Measurements from ENCODE around the gene RANGRF.

Gene RANGRF

GRCh38 chr17:8312726-8313600 lies 24.5 kb downstream of the RANGRF start:
- H3K4me3 ChIP-seq (ENCODE audit: low read length): no peak overlapping the region
- no peak for TF ChIP-seq ZNF274 (IDR thresholded peaks at IDR 0.05; ENCODE audit: low read depth, low read length)

GRCh38 chr17:8314797-8315763 lies 26.6 kb downstream of the RANGRF start:
- TF ChIP-seq ZNF274 (IDR thresholded peaks at IDR 0.05; ENCODE audit: low read depth, low read length): no peak
- no peak overlapping the region for H3K4me3 ChIP-seq (ENCODE audit: low read length)

GRCh38 chr17:8315764-8316217 lies 27.3 kb downstream of the RANGRF start:
- no peak for TF ChIP-seq ZNF274 (IDR thresholded peaks at IDR 0.05; ENCODE audit: low read depth, low read length)
- H3K4me3 ChIP-seq (ENCODE audit: low read length): no peak overlapping the region

- H3K4me3 ChIP-seq (ENCODE audit: low read length): no peak overlapping the region
- no peak for TF ChIP-seq ZNF274 (IDR thresholded peaks at IDR 0.05; ENCODE audit: low read depth, low read length)
Measured at GRCh38 chr17:8318010-8318935, 29.8 kb downstream of the RANGRF start.

- TF ChIP-seq ZNF274 (IDR thresholded peaks at IDR 0.05; ENCODE audit: low read depth, low read length): no peak
- no peak overlapping the region for H3K4me3 ChIP-seq (ENCODE audit: low read length)
Measured at GRCh38 chr17:8320262-8320661, 31.8 kb downstream of the RANGRF start.

- TF ChIP-seq ZNF274 (IDR thresholded peaks at IDR 0.05; ENCODE audit: low read depth, low read length): no peak
- H3K4me3 ChIP-seq (ENCODE audit: low read length): no peak overlapping the region
Measured at GRCh38 chr17:8320990-8321389, 32.5 kb downstream of the RANGRF start.

GRCh38 chr17:8322061-8322460 lies 33.6 kb downstream of the RANGRF start:
- no peak for TF ChIP-seq ZNF274 (IDR thresholded peaks at IDR 0.05; ENCODE audit: low read depth, low read length)
- no peak overlapping the region for H3K4me3 ChIP-seq (ENCODE audit: low read length)

- no peak overlapping the region for H3K4me3 ChIP-seq (ENCODE audit: low read length)
- TF ChIP-seq ZNF274 (IDR thresholded peaks at IDR 0.05; ENCODE audit: low read depth, low read length): no peak
Measured at GRCh38 chr17:8324132-8324531, 35.7 kb downstream of the RANGRF start.

GRCh38 chr17:8324923-8325322 lies 36.5 kb downstream of the RANGRF start:
- H3K4me3 ChIP-seq (ENCODE audit: low read length): no peak overlapping the region
- no peak for TF ChIP-seq ZNF274 (IDR thresholded peaks at IDR 0.05; ENCODE audit: low read depth, low read length)

- TF ChIP-seq ZNF274 (IDR thresholded peaks at IDR 0.05; ENCODE audit: low read depth, low read length): no peak
- H3K4me3 ChIP-seq (ENCODE audit: low read length): no peak overlapping the region; the same call in 1 of the 2 replicates
Measured at GRCh38 chr17:8326511-8327302, 38.2 kb downstream of the RANGRF start.

GRCh38 chr17:8327303-8327649 lies 38.8 kb downstream of the RANGRF start:
- no peak overlapping the region; the same call in 1 of the 2 replicates for H3K4me3 ChIP-seq (ENCODE audit: low read length)
- no peak for TF ChIP-seq ZNF274 (IDR thresholded peaks at IDR 0.05; ENCODE audit: low read depth, low read length)

GRCh38 chr17:8332128-8332527 lies 43.7 kb downstream of the RANGRF start:
- H3K4me3 ChIP-seq (ENCODE audit: low read length): no peak overlapping the region
- no peak for TF ChIP-seq ZNF274 (IDR thresholded peaks at IDR 0.05; ENCODE audit: low read depth, low read length)

GRCh38 chr17:8332688-8333087 lies 44.2 kb downstream of the RANGRF start:
- TF ChIP-seq ZNF274 (IDR thresholded peaks at IDR 0.05; ENCODE audit: low read depth, low read length): no peak
- H3K4me3 ChIP-seq (ENCODE audit: low read length): no peak overlapping the region

All from GM08714 (cell line).